Measurements from ENCODE around the gene GOLGA6L4. TPM values are rescaled to one million over a fixed set of nuclear protein-coding genes. Genes with fewer than 3 reads are reported as not detected.
"Not testable (repeated sequence)": the region's sequence is repeated elsewhere in the genome, so short reads cannot be mapped to it uniquely, and the experiment has no call there.

GOLGA6L4 gene, protein sequence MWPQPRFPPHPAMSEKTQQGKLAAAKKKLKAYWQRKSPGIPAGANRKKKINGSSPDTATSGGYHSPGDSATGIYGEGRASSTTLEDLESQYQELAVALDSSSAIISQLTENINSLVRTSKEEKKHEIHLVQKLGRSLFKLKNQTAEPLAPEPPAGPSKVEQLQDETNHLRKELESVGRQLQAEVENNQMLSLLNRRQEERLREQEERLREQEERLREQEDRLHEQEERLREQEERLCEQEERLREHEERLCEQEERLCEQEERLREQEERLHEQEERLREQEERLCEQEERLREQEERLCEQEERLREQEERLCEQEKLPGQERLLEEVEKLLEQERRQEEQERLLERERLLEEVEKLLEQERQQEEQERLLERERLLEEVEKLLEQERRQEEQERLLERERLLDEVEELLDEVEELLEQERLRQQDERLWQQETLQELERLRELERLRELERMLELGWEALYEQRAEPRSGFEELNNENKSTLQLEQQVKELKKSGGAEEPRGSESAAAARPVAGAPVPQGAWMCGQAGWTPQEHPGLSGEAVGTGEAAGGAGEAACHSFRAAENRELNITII
- 0.42 TPM for total RNA-seq

DNA sequence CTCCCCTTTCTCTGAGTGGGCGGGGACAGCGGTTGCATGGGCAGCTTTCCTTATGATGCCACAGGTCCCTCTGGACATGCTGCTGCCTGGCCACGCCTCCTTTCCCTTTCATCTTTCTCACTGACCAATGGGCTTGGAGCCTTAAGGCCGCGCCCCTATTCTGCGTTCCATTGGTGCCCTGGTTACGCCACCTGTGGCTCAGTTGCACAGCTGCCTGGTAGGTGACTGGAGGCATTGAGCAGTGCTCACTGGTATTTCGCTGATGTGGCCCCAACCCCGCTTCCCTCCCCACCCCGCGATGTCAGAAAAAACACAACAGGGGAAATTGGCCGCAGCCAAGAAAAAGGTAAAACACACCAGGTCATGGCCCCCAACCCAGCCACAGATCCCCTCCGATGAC, at the start of gene GOLGA6L4:
Gene GOLGA6L4, plus strand, starts transcription at position 201 of the 400 bp plus-strand sequence. Its CDS starts 62 bp downstream, at position 263.
- not testable (repeated sequence) for H3K9me3 ChIP-seq (ENCODE audit: low read depth, low read length); H3K4me3 ChIP-seq (ENCODE audit: low read length); H3K27me3 ChIP-seq (ENCODE audit: insufficient read depth, low read length); H3K4me1 ChIP-seq (ENCODE audit: insufficient read depth, low read length)

DNA sequence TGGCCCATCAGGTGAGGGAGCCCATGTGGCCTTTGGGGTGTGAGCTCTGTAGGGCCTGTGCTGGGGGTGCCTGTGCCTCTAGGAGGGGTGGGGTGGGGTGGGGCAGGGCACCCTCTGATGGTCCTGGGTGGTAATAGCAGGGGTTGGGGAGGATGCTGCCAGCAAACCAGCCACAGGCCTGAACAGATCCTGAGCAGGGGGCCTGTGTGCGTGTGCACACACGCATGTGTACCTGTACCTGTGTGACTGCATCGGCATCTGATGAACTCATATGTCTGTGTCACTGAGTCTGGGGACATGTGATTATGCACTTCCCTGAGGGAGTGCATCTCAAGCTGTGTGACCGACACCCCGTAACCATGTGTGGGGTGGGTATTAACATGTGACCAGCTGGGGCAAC, 42.6 kb upstream of the GOLGA6L4 start:
- not testable (repeated sequence) for H3K4me3 ChIP-seq (ENCODE audit: low read length); H3K4me1 ChIP-seq (ENCODE audit: insufficient read depth, low read length); H3K9me3 ChIP-seq (ENCODE audit: low read depth, low read length); H3K27me3 ChIP-seq (ENCODE audit: insufficient read depth, low read length)

DNA sequence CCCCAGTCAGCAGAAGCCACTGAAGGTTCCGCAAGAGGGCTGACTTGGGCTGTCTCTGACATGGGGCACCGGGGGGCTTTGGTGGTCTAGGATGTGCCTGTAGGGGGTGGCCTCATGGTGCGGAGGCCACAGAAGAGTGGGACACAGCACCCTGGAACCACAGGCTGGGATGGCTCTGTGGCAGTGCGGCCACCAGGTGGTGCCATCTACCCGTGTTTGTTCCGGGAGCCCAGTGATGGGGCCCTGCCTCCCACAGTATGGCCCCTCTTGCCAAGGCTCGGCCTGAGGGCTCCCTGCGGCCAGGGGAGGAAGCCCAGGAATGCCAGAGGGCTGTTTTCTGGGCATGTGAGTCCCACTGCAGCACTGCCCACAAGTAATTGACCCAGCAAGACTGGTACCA, 40.0 kb upstream of the GOLGA6L4 start:
- H3K4me1 ChIP-seq (ENCODE audit: insufficient read depth, low read length); H3K9me3 ChIP-seq (ENCODE audit: low read depth, low read length); H3K27me3 ChIP-seq (ENCODE audit: insufficient read depth, low read length); H3K4me3 ChIP-seq (ENCODE audit: low read length): not testable (repeated sequence)

DNA sequence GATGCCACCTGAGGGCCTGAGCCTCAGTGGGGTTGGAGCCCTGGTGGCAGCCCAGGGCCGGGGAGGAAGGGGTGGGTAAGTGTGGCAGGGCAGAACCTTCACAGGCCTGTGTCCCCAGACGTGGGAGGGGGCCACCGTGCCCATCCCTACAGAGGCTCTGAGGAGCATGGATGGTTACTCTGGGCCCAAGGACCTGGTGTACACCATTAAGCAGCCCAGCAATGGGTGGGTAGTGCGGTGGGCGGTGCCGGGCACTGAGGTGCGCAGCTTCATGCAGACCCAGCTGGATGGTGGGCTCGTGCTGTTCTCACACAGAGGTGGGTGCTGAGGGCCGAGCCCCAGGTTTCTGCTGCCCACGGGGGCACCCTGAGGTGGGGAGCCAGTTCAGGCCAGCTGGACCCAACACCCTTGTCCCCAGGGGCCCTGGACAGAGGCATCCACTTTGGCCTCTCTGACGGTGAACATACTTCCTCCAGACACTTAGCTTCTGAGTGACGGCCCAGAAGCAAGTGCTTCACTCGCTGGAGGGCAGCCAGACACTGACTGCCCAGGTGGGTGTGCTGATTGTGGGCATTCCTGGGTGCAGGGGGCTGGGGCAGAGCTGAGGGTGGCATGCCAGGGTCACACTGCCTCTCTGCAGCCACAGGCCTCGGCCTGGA, 38.9 kb upstream of the GOLGA6L4 start:
- not testable (repeated sequence) for H3K4me3 ChIP-seq (ENCODE audit: low read length); H3K27me3 ChIP-seq (ENCODE audit: insufficient read depth, low read length); H3K4me1 ChIP-seq (ENCODE audit: insufficient read depth, low read length); H3K9me3 ChIP-seq (ENCODE audit: low read depth, low read length)

DNA sequence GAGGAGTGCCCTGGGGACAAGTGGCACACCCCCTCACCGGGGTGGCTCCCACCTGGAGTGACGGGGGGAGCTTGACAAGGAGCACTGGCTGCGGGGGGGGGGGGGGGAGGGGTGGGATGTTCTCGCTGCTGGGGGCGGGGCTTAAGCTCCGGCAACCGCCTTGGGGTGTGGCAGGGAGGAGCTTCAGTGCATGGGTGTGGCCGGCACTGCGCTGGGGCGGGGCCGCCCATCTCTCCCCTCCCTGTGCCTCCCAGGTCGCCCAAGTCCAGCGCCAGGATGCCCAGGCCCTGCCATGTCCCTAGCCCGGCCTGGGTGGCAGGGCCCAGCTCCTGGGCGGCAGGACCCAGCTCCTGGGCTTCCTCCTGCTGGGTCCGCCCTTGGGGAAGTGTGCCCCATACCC, 35.7 kb upstream of the GOLGA6L4 start:
- not testable (repeated sequence) for H3K27me3 ChIP-seq (ENCODE audit: insufficient read depth, low read length); H3K4me3 ChIP-seq (ENCODE audit: low read length); H3K9me3 ChIP-seq (ENCODE audit: low read depth, low read length); H3K4me1 ChIP-seq (ENCODE audit: insufficient read depth, low read length)

DNA sequence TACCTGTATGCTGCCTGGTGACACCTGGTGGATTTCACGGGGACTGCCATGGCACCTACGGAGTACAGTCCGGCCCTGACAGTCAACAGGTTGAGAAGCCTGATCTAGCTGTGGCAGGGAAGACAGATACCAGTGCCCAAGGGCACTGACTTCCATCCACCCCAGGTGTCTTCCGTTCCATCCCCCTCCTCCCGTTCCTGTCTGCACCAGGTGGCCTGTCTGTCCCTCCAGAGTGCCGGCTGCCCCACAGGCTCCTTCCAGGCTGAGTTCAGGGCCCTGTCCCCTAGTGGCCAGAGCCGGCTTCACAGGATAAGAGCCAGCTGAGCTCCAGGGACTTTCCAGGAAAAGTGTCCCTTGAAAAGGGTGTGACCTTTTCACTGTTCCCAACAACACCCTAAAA, 10.9 kb downstream of the GOLGA6L4 start:
- not testable (repeated sequence) for H3K4me1 ChIP-seq (ENCODE audit: insufficient read depth, low read length); H3K27me3 ChIP-seq (ENCODE audit: insufficient read depth, low read length)

More for the DNA sequence above, 10.9 kb downstream of the GOLGA6L4 start:
- not testable (repeated sequence) for H3K9me3 ChIP-seq (ENCODE audit: low read depth, low read length); H3K4me3 ChIP-seq (ENCODE audit: low read length)

Measured in mononuclear cell (primary cell).